ENCODE results near the gene GNG13. TPM values are rescaled to one million over a fixed set of nuclear protein-coding genes. Genes with fewer than 3 reads are reported as not detected.

Gene GNG13
- total and polyA plus RNA-seq, 7 donors, result not detected

GRCh38 chr16:760545-761343 lies 39.8 kb downstream of the GNG13 start, which contains the start of gene MSLN:
Gene MSLN, plus strand, starts transcription at chr16:760734. Its CDS starts 1,947 bp downstream, at chr16:762681.
- H3K36me3 ChIP-seq (ENCODE audit: insufficient read depth in 1 of 2, low read depth in 1 of 2), result no peaks in the 10 kb centered on the region
- H3K27ac ChIP-seq, result no peak within 1 kb of the TSS
- no peaks in the 10 kb centered on the region for H3K4me1 ChIP-seq
- H3K4me3 ChIP-seq, result no peak within 1 kb of the TSS
- H3K27me3 ChIP-seq (ENCODE audit: insufficient read depth in 3 of 3, low read length in 2 of 3), result peaks cover 0 to 50% (median 12%) of the 10 kb centered on the region in 3 donors
- 71 to 76% (median 72%) methylated on average over 37 of the region's 37 CpGs for WGBS, 3 donors
- intact Hi-C loops (cut with DNase I), result no loop called here
- no peak for DNase-seq
- TF ChIP-seq CTCF (IDR thresholded peaks at IDR 0.05), result no peak
- H3K9me3 ChIP-seq, result no peaks in the 10 kb centered on the region
- no peak for ATAC-seq

GRCh38 chr16:760065-760464 lies 40.5 kb downstream of the GNG13 start:
- intact Hi-C loops (cut with DNase I), result no loop called here
- Histone ChIP-seq H3K36me3 (ENCODE audit: insufficient read depth in 1 of 2, low read depth in 1 of 2) (no peaks in the 10 kb centered on the region), H3K4me1 (no peaks in the 10 kb centered on the region), H3K9me3 (no peaks in the 10 kb centered on the region), H3K27ac (no peak overlapping the region), H3K4me3 (no peak overlapping the region), H3K27me3 (ENCODE audit: insufficient read depth in 3 of 3, low read length in 2 of 3) (peaks cover 0 to 48% (median 12%) of the 10 kb centered on the region in 3 donors)
- WGBS, 3 donors, result 60 to 62% (median 61%) methylated on average over 14 to 15 of the region's 15 CpGs
- no peak for DNase-seq
- TF ChIP-seq CTCF (IDR thresholded peaks at IDR 0.05), result no peak
- no peak for ATAC-seq

- TF ChIP-seq CTCF (IDR thresholded peaks at IDR 0.05), result no peak
- Histone ChIP-seq H3K27me3 (ENCODE audit: insufficient read depth in 3 of 3, low read length in 2 of 3) (peaks cover 0 to 43% (median 9%) of the 10 kb centered on the region in 3 donors), H3K27ac (no peak overlapping the region), H3K36me3 (ENCODE audit: insufficient read depth in 1 of 2, low read depth in 1 of 2) (no peaks in the 10 kb centered on the region), H3K4me3 (no peak overlapping the region), H3K9me3 (no peaks in the 10 kb centered on the region), H3K4me1 (no peaks in the 10 kb centered on the region)
- WGBS, 3 donors, result 72 to 75% (median 75%) methylated on average over 32 to 34 of the region's 34 CpGs
- no peak for DNase-seq
- ATAC-seq, result no peak
- intact Hi-C loops (cut with DNase I), result no loop called here
Observed at GRCh38 chr16:759110-759910, 41.2 kb downstream of the GNG13 start.

GRCh38 chr16:756428-756827 lies 44.1 kb downstream of the GNG13 start:
- no peak overlapping the region for H3K27ac ChIP-seq
- H3K36me3 ChIP-seq (ENCODE audit: insufficient read depth in 1 of 2, low read depth in 1 of 2), result no peaks in the 10 kb centered on the region
- H3K9me3 ChIP-seq, result no peaks in the 10 kb centered on the region
- no peak for TF ChIP-seq CTCF (IDR thresholded peaks at IDR 0.05)
- intact Hi-C loops (cut with DNase I), result no loop called here
- 90 to 97% (median 94%) methylated on average over 5 of the region's 5 CpGs for WGBS, 3 donors
- ATAC-seq (no peak), DNase-seq (no peak)
- peaks cover 0 to 39% (median 12%) of the 10 kb centered on the region in 3 donors for H3K27me3 ChIP-seq (ENCODE audit: insufficient read depth in 3 of 3, low read length in 2 of 3)
- H3K4me1 ChIP-seq, result no peaks in the 10 kb centered on the region
- no peak overlapping the region for H3K4me3 ChIP-seq

Measured in psoas muscle (tissue), 8 donors.